Stimulated activated CD8-positive, alpha-beta memory T cell treated with anti-CD3 and anti-CD28 coated beads, Interleukin-7, amount 100 ng/mL, for 48 hours (primary cell): Measurements from ENCODE around the gene IL12RB1.
"Not testable (repeated sequence)": the region's sequence is repeated elsewhere in the genome, so short reads cannot be mapped to it uniquely, and the experiment has no call there.

ENCODE experiments used
- DNase-seq, 2 donors: peaks; one replicate each; pipeline ENCODE4 v3.0.0-alpha.2; 2020; ENCODE audit warnings: low read depth in 1 of 2; ENCODE audit errors: extremely low read depth in 1 of 2

Gene IL12RB1

GRCh38 chr19:18112989-18113478 is 26.3 kb upstream of the IL12RB1 start:
- DNase-seq = peak in 1 of 2 donors; percentile 57

- no peak for DNase-seq
These were observed 24.0 kb upstream of the IL12RB1 start for GRCh38 chr19:18110609-18111232.

- DNase-seq = no peak
These were observed 23.2 kb upstream of the IL12RB1 start for GRCh38 chr19:18109733-18110608.

- DNase-seq = no peak
These were observed 22.6 kb upstream of the IL12RB1 start for GRCh38 chr19:18109341-18109732.

- no peak for DNase-seq
These were observed 22.2 kb upstream of the IL12RB1 start for GRCh38 chr19:18108897-18109296.

- DNase-seq = no peak
These were observed 20.5 kb upstream of the IL12RB1 start for GRCh38 chr19:18107235-18107634.

- DNase-seq = not testable (repeated sequence)
These were observed 18.5 kb upstream of the IL12RB1 start for GRCh38 chr19:18105259-18105658.

- no peak for DNase-seq
These were observed 18.0 kb upstream of the IL12RB1 start for GRCh38 chr19:18104793-18105131.

GRCh38 chr19:18102916-18103542 is 16.3 kb upstream of the IL12RB1 start:
- DNase-seq = no peak

- DNase-seq = no peak
These were observed 14.5 kb upstream of the IL12RB1 start for GRCh38 chr19:18101268-18101667.

GRCh38 chr19:18100710-18101109 is 14.0 kb upstream of the IL12RB1 start:
- DNase-seq = no peak

GRCh38 chr19:18099623-18099995 is 12.9 kb upstream of the IL12RB1 start:
- DNase-seq = no peak

- DNase-seq = no peak
These were observed 12.3 kb upstream of the IL12RB1 start for GRCh38 chr19:18098891-18099622.

GRCh38 chr19:18097993-18098890 is 11.5 kb upstream of the IL12RB1 start:
- no peak for DNase-seq

GRCh38 chr19:18097217-18097992 is 10.7 kb upstream of the IL12RB1 start, which contains the start of gene MAST3:
MAST3 (plus strand) TSS chr19:18097778; CDS start chr19:18097793, 15 bp downstream.
- DNase-seq = peak; percentile 84 to 89

- no peak for DNase-seq
These were observed 9.5 kb upstream of the IL12RB1 start for GRCh38 chr19:18096258-18096657.

- no peak for DNase-seq
These were observed 6.9 kb upstream of the IL12RB1 start for GRCh38 chr19:18093439-18094161.

- peak; percentile 72 to 91 for DNase-seq
These were observed 4.5 kb upstream of the IL12RB1 start for GRCh38 chr19:18091217-18091608.
